HG03045 (cell line): ENCODE results near the gene C1QTNF8.

Experiments
- ATAC-seq: cut with Tn5 transposase; IDR thresholded peaks from one replicate; pipeline ENCODE4 v1.9.1; 2021; ENCODE audit warnings: mild to moderate bottlenecking, moderate library complexity; ENCODE audit not compliant: unreplicated experiment

Gene C1QTNF8

GRCh38 chr16:1080801-1081733 is 15.0 kb downstream of the C1QTNF8 start:
- no peak for ATAC-seq

GRCh38 chr16:1079786-1080525 is 16.1 kb downstream of the C1QTNF8 start:
- no peak for ATAC-seq

GRCh38 chr16:1079341-1079740 is 16.7 kb downstream of the C1QTNF8 start:
- no peak for ATAC-seq

- ATAC-seq = no peak
Measured at GRCh38 chr16:1078579-1079021, 17.4 kb downstream of the C1QTNF8 start.

GRCh38 chr16:1077877-1078578 is 18.0 kb downstream of the C1QTNF8 start:
- ATAC-seq = no peak

- no peak for ATAC-seq
Measured at GRCh38 chr16:1076801-1077576, 19.1 kb downstream of the C1QTNF8 start.

GRCh38 chr16:1075546-1075945 is 20.5 kb downstream of the C1QTNF8 start:
- no peak for ATAC-seq

GRCh38 chr16:1074379-1074649 is 21.7 kb downstream of the C1QTNF8 start:
- no peak for ATAC-seq

- ATAC-seq = no peak
Measured at GRCh38 chr16:1073566-1074378, 22.3 kb downstream of the C1QTNF8 start.

GRCh38 chr16:1073262-1073558 is 22.8 kb downstream of the C1QTNF8 start:
- ATAC-seq = no peak

GRCh38 chr16:1072526-1073261 is 23.4 kb downstream of the C1QTNF8 start, which contains the start of gene SSTR5:
TSS of gene SSTR5 (plus strand) at chr16:1072747. CDS start at chr16:1078869, 6,122 bp downstream.
- no peak for ATAC-seq

- no peak for ATAC-seq
Measured at GRCh38 chr16:1071561-1072225, 24.4 kb downstream of the C1QTNF8 start.

- ATAC-seq = no peak
Measured at GRCh38 chr16:1070864-1071408, 25.1 kb downstream of the C1QTNF8 start.

- no peak for ATAC-seq
Measured at GRCh38 chr16:1070084-1070863, 25.8 kb downstream of the C1QTNF8 start.

GRCh38 chr16:1069154-1069553 is 26.9 kb downstream of the C1QTNF8 start:
- ATAC-seq = no peak

- ATAC-seq = no peak
Measured at GRCh38 chr16:1068451-1068850, 27.6 kb downstream of the C1QTNF8 start.

GRCh38 chr16:1067629-1068028 is 28.4 kb downstream of the C1QTNF8 start:
- no peak for ATAC-seq
